Transverse colon (tissue), 4 donors: ENCODE results near the gene CTNNBL1.

Source experiments
- CTCF ChIP-seq, 5 experiments: fragments of 200-600 bp in 3 of 5; fragments of 450-650 bp in 2 of 5; sonication (generic) in 3 of 5; IDR thresholded peaks; 1 replicate in 2 of 5; 2 replicates in 3 of 5; pipeline ENCODE4 v1.5.1; 2016 to 2017; ENCODE audit warnings: antibody characterized with exemption in 5 of 5, inconsistent platforms in 3 of 5, mild to moderate bottlenecking in 2 of 5, moderate library complexity in 1 of 5
- EP300 ChIP-seq: sonication (generic); formaldehyde crosslinking; IDR thresholded peaks from one replicate; pipeline ENCODE4 v1.6.1; 2017; ENCODE audit warnings: antibody characterized with exemption, low read depth
- POLR2A ChIP-seq: fragments of 450-650 bp; IDR thresholded peaks from one replicate; pipeline ENCODE4 v1.6.1; 2016; ENCODE audit warnings: antibody characterized with exemption, mild to moderate bottlenecking, moderate library complexity
- POLR2AphosphoS5 ChIP-seq, 3 donors: sonication (generic); formaldehyde crosslinking; IDR thresholded peaks; one replicate each; pipeline ENCODE4 v1.6.1; 2016; ENCODE audit warnings: antibody characterized with exemption in 3 of 3

DNA sequence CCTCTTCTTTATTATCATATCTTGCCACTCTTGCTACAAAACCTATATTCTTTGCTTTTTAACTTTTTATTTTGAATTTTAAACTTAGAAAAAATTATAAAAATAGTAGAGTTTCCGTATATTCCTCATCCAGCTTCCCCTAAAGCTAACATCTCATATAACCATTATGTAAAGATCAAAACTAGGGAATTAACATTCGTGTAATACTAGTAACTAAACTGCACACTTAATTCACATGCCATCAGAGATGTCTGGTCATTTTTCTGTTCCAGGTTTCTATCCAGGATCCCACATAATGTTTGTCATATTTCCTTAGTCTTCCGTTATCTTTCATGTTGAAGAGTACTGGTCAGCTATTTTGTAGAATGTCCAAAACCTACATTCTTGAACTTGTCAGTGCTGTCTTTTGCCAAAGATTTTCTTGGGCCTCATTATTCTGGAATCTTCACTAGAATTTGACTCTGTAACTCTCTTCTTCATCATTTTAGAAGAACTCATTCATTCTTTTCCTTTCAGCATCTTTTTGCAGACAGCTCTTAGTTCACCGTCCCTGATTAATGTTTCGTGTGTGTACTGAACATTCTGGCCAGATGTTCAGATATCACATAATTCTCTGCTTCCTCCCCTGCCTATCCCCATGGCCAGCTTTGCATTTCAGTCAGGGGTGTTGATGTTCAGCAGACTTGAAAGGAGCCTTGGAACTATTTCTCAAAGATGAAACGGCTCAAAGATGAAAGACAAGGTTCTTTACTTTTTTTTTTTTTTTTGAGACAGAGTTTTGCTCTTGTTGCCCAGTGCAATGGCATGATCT, 9.4 kb downstream of the CTNNBL1 start:
- TF ChIP-seq CTCF (IDR thresholded peaks at IDR 0.05) (no peak), POLR2AphosphoS5 (IDR thresholded peaks at IDR 0.05) (no peak), POLR2A (no peak), EP300 (no peak)
